Measurements from ENCODE around the gene TIAM1.

- TF ChIP-seq CTCF (IDR thresholded peaks at IDR 0.05; ENCODE audit: low read depth, low read length) (no peak), MAX (IDR thresholded peaks at IDR 0.05; ENCODE audit: low read depth, low read length) (no peak), MYC (IDR thresholded peaks at IDR 0.05; ENCODE audit: low read depth, low read length) (no peak), POLR2A (IDR thresholded peaks at IDR 0.05; ENCODE audit: extremely low read depth, insufficient read length) (no peak)
Observed at GRCh38 chr21:31111093-31111492, 233.0 kb downstream of the TIAM1 start.
